GM18858 (cell line): Measurements from ENCODE around the gene SNAPC2.
"Not testable (repeated sequence)": the region's sequence is repeated elsewhere in the genome, so short reads cannot be mapped to it uniquely, and the experiment has no call there.

Experiments used
- ATAC-seq: cut with Tn5 transposase; IDR thresholded peaks from one replicate; pipeline ENCODE4 v1.9.1; 2021; ENCODE audit not compliant: unreplicated experiment

The SNAPC2 gene

DNA sequence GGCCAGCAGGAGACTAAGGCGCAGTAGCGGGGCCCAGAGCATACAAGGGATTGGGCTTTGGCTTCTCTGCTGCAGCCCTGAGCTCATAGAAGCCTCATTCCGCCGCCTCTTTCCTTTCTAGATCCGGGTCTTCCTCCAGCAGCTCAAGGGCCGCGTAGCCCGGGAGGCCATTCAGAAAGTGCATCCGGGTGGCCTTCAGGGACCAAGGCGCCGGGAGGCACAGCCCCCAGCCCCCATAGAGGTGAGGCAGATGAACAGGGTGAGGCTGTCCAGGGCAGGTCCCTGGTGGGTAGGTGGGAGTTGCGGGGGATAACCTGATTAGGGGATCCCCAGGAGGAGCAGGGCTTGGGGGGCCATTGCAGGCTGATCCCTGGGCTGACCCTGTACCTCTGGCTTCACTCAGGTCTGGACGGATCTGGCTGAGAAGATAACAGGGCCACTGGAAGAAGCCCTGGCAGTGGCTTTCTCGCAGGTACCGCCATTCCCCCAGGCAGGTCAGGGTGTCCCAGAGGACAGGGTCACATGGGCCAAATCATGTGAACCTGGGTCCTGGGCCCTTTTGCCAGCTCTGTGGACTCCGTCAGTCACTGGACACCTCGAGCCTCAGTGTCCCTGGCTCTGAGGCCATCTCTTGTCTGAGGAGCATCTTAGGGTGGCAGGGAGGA lies 1.3 kb downstream of the SNAPC2 start:
- no peak for ATAC-seq

DNA sequence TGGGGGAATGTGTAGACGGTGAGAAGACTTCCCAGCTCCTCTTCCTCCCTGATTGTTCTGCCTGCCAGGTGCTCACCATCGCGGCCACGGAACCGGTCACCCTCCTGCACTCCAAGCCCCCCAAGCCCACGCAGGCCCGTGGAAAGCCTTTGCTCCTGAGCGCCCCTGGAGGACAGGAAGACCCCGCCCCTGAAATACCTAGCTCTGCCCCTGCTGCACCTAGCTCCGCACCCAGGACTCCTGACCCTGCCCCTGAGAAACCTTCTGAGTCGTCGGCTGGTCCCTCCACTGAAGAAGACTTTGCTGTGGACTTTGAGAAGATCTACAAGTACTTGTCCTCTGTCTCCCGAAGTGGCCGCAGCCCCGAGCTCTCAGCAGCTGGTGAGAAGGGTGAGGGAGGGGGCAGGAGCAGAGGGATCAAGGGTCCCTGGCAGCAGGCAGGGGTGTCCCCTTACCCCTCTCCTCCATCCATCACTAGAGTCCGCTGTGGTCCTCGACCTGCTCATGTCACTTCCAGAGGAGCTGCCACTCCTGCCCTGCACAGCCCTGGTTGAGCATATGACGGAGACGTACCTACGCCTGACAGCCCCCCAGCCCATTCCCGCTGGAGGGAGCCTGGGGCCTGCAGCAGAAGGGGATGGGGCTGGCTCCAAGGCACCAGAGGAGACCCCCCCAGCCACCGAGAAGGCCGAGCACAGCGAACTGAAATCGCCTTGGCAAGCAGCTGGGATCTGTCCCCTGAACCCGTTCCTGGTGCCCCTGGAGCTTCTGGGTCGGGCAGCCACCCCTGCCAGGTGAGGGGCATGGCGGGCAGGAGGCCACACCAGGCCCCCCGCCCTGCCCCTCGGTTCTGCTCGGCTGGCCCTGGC lies 2.1 kb downstream of the SNAPC2 start:
- no peak for ATAC-seq

DNA sequence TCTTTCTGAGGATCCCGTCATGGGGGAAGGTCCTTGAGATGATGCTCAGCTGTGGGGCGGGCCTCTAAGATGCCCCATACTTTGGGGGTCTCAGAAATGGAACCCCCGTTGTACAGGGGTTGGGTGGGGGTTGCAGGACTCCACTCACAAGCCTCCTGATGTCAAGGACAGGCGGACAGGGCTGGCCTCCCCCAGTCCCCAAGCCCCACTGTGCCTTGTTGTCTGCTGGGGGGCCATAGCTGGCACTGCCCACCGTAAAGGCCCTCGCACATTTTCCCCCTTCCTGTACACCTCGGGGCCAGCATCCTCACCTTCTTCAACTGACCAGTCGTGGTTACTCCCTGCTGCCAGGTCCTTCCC lies 2.7 kb downstream of the SNAPC2 start:
- ATAC-seq, result no peak

GRCh38 chr19:7923295-7924191 lies 3.4 kb downstream of the SNAPC2 start:
- no peak for ATAC-seq

DNA sequence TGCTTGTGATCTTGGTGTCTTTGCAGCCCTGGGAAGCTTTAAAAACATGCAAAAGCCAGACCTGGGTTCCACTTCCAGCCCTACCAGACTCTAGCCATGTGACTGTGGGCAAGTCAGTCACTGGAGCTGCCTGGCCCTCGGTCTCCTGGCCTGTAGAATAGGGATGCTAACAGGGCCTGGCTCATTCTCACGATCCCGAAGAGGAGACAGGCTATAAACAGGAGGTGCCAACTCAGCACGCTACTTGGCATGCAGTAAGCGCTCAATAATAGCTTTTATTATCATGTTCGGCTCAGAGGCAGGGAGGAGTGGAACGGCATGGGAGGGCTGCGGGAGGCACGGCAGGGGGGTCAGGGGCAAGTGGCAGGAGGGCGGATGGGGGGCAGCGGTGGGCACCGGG lies 4.1 kb downstream of the SNAPC2 start:
- ATAC-seq, result no peak

DNA sequence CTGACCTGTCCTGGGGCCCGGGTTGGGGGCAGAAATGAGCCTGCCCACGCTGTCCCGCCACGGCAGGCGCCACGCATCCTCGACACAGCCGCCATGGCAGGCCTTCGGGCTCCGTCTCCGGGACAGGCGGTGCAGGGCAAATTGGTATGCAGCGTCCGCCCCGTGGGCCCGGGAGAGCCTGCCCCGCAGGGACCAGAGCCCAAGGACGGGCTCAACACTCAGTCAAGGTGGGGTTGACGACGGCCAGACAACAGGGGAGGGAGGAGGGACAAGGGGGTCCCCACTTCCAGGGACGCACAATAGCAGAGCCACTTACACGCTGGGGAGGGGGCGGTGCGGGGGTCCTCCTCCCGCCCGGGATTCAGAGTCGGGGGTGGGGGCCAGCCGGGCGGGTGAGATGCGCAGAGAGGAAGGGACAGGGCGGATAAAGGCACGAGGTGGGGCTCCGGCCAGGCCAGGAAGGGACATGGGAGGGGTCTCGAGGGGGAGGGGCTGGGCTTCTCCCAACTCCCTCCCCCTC lies 4.6 kb downstream of the SNAPC2 start:
- ATAC-seq, result no peak

- no peak for ATAC-seq
These were observed 5.2 kb downstream of the SNAPC2 start for GRCh38 chr19:7925171-7925851.

DNA sequence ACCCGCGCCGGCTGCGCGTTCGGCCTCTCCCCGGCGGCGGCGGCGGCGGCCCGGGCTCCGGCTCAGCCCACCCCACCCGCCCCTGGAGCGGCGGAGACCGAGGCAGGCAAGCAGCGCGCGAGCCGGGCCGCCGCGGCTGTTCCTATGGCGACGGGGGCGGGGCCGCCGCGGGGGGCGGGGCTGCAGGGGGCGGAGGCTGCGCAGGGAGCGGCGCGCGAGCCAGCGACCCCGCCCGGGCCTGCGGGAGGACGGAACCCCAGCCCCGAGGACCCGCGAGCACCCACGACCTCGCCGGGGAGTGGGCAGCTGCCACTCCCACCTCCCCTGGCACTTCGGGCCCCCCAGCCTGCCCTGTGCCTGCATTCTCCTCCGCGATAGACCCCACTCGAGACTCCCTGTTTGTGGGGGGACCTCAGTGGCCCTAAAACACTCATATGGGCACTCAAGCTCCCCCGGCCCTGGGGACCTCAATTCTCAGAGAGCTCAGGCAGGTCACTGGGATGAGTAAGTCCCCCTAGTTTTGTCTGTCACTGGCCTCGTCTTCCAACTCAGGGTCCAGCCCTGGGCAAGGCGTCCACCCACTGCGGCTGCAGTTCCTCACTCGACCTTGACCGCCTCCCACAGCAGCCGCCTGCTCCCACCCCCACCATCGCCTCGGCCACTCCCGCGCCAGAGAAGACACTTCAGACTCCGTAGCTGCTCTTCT lies 6.0 kb downstream of the SNAPC2 start, which contains the start of gene CTXN1:
Gene CTXN1 (minus strand): TSS at position 115 of the 706 bp plus-strand sequence. CDS start 597 bp downstream, outside the sequence.
- ATAC-seq, result no peak

GRCh38 chr19:7926727-7927604 lies 6.8 kb downstream of the SNAPC2 start:
- no peak for ATAC-seq

DNA sequence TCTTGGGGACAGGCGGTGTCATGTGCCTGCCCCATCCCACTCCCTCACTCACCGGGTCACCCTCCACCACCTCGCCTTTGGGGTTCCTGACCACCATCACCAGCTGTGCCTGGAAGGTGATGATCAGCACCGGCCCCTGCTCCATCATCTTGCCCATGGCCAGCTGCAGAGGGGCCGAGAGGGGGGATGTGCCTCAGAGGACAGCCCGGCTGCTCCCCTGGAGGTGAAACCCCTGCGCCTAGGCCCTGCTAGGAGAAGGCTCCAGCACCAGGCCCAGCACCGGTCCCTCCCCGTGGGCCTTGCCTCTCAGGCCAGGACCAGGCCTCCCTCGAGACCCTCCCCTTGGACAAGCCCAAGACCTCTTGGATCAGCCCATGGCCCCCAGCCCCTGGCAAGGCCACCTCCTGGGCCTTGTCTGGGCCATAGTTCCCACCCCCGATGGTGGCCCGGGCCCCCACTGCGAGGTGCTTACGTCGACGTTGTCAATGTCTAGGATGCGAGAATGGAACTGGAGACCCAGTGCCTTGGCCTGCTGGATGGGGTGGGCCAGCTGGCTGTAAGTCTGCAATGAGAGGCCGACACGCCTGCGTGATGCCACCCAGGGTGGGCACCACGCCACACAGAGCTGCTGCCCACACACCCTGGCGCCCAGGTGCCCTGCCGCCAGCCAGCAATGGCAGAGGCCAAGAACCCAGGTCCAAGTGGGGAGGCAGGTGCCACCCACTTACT lies 7.6 kb downstream of the SNAPC2 start:
- ATAC-seq, result no peak

DNA sequence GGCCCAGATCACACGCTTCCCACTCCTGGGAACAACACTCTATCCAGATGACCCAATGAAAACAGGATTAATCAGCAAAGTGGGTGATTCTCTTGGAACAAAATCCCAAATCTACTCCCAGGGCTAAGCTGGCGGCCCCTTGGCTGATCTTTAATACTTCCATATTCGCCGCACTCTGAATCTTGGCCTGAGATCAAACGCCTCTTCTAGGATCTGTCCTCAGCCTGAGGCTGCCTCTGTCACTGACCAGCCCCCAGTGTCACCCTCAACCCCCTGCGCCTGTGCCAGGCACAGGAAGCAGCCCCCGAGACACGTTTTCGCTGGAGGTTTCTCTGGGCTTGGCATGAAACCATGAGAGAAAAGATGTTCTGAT lies 8.2 kb downstream of the SNAPC2 start:
- ATAC-seq, result no peak

DNA sequence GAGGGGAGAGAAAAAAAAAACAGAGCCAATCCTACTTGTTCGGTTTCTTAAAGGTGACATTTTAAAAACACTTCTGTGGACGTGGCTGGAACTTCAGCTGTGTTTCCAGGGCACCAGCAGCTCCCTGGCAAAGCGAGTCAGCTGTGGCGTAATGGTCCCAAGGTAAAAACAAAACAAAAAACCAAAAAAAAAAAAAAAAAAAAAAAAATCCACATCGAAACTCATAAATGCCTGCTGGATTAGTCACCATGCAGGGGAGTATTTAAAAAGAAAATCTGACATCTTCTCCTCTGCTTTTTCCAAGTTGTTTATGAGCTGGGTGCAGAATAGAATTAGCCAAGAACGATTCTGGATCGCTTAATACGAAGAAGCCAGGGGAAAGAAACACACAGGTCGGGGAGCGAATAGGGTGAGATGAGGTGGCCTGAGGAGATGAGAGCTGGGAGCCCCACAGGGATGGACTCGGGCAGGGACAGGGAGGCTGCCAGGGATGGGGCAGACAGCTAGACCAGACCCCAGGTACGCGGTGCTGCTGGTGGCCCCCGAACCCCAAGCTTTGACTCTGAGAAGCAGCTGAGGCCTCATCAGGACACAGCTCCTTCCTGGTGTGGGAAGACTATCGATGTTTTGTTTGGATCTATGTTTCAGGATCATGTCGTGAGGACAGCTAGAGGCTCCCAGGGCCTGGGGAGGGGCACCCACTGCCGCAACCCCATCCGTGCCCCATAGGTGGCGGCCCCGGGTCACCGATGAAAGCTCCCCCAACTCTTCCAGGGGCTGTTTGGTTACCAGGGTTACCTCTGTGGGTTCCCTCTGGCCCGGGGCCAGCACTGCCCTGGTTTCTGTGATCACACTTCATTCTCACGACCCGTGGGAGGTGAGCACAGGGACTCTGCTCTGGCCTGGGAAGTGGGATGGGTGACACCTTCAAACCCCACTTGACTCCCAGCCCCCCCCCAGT lies 8.9 kb downstream of the SNAPC2 start:
- no peak for ATAC-seq

DNA sequence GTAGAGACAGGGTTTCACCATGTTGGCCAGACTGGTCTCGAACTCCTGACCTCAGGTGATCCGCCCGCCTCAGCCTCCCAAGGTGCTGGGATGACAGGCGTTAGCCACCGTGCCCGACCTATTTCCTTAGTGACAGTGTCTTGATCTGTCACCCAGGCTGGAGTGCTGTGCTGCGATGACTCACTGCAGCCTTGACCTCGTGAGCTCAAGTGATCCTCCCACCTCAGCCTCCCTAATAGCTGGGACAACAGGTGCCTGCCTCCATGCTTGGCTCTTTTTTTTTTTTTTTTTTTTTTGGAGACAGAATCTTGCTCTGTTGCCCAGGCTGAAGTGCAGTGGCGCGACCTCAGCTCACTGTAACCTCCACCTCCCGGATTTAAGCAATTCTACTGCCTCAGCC lies 9.9 kb downstream of the SNAPC2 start:
- ATAC-seq, result not testable (repeated sequence)

DNA sequence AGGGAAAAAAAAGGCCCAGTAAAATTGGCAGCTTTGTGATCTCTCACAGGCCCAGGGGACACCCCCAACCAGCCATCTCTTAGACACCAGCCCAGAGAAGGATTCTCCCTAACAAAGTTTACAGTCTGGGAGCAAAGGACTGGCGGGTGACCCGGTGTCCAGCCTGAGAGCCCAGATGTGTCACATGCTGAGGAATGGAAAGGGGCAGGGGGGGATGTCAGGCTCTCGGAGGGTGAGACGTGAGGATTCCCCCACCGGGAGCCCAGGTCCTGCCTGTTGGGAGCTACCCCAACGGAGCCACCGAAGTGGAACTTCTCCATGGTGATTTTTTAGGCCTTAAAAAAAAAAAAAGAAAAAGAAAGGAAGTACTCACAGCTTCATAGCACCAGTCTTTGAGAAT lies 10.6 kb downstream of the SNAPC2 start:
- ATAC-seq, result no peak

DNA sequence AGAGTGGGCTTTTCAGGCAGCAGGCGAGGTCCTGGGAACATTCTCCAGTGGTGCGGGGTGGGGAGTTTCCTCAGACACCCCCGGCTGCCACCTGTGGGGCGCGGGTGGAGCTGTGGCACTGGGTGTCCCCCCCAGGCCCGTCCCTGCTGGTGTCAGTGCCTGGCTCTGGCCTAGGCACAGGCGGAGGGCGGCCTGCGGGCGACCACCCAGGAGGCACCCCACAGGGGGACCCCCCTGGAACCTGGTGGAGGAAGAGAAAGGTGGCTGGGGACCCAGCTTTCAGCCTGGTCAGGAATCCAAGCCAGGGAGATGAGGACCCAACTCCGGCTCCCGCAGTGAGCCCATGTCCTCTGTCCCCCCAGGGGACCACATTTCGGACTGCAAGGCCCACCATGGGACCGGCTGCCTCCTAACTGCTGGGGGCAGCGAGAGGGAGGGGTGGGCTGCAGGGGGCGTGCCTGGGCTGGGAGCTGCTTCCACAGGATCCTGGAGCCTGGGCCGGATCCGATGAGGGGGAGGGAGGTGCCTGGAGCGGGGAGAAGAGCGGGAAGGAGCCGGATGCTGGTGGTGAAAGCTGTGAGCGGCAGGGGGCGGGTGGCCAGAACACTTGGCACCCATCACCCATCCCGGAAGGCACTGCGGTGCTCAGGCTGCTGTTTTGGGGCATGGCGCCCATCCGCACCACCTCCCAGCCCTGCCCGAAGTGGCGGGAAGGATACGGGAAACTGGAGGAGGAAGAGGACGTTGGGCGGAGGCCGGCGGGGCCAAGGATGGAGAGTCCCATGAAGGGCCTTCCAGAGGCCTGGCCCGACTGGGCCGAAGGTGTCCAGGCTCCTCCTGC lies 11.3 kb downstream of the SNAPC2 start:
- no peak for ATAC-seq

- ATAC-seq, result no peak
These were observed 12.3 kb downstream of the SNAPC2 start for GRCh38 chr19:7932276-7932929.
